Type B pancreatic cell (in vitro differentiated cells): ENCODE data around the gene RPS2. TPM values are rescaled to one million over a fixed set of nuclear protein-coding genes. Genes with fewer than 3 reads are reported as not detected.
A peak's percentile ranks its signal among the peaks of the same experiment; 100 is the strongest.

ENCODE experiments used
- DNase-seq: peaks from one replicate; pipeline ENCODE4 v3.0.0; 2021; ENCODE audit warnings: mixed read lengths; ENCODE audit not compliant: unreplicated experiment; ENCODE audit errors: extremely low spot score
- H3K27ac Mint-ChIP-seq: 2 replicates; pipeline ENCODE4 v1.8.0; 2021; ENCODE audit warnings: mild to moderate bottlenecking, mixed read lengths
- H3K27me3 Mint-ChIP-seq: 2 replicates; pipeline ENCODE4 v1.8.0; 2021; ENCODE audit warnings: mixed read lengths
- H3K36me3 Mint-ChIP-seq: 2 replicates; pipeline ENCODE4 v1.8.0; 2021; ENCODE audit warnings: mixed read lengths
- H3K4me1 Mint-ChIP-seq: one replicate; pipeline ENCODE4 v1.8.0; 2021; ENCODE audit warnings: mixed read lengths; ENCODE audit not compliant: unreplicated experiment
- H3K4me3 Mint-ChIP-seq: 2 replicates; pipeline ENCODE4 v1.8.0; 2021; ENCODE audit warnings: mild to moderate bottlenecking, mixed read lengths
- H3K9me3 Mint-ChIP-seq: 2 replicates; pipeline ENCODE4 v1.8.0; 2021; ENCODE audit warnings: mixed read lengths
- CTCF ChIP-seq: fragments of 200-600 bp; sonication (generic); conservative IDR thresholded peaks from 2 replicates; pipeline ENCODE4 v1.5.0; 2021; ENCODE audit warnings: antibody characterized with exemption, mild to moderate bottlenecking
- total RNA-seq: library from RNA; stranded (reverse); gene quantifications from 2 replicates; pipeline ENCODE4 v1.2.1, GENCODE V29; 2021; ENCODE audit warnings: low replicate concordance

The RPS2 gene
- total RNA-seq, 1 donor from 2014 or later, result 3,035 TPM

DNA sequence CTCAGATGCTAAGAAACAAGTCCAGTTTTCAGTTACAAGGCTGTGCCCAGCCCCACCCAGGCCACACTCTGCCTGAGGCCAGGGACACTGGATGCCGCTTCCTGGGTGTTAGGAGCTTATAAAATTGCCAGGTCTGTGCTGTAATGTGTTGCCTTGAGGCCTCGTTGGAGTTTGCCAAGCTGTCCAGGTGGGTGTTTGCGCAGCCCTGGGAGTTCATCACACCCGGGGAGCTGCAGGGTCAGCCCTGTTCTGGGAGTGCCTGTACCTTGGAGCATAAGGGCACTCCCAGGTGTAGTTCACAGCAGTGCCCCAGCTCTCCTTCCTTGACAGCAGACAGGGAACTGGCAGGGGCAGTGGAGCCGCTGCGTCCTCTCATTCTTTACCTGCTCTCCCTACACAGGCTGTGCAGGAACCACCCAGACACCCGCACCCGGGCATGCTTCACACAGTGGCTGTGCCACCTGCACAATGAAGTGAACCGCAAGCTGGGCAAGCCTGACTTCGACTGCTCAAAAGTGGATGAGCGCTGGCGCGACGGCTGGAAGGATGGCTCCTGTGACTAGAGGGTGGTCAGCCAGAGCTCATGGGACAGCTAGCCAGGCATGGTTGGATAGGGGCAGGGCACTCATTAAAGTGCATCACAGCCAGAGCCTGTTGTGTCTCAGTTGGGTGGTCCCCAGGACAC lies 21.0 kb upstream of the RPS2 start:
- peak overlapping the region; percentile 62 for H3K27ac Mint-ChIP-seq
- H3K4me3 Mint-ChIP-seq, result peak overlapping the region; percentile 89
- peaks cover 4% of the 10 kb centered on the region for H3K36me3 Mint-ChIP-seq
- peaks cover 43% of the 10 kb centered on the region for H3K27me3 Mint-ChIP-seq
- H3K4me1 Mint-ChIP-seq, result peaks cover 11% of the 10 kb centered on the region
- no peaks in the 10 kb centered on the region for H3K9me3 Mint-ChIP-seq
- TF ChIP-seq CTCF, result no peak
- DNase-seq, result no peak

DNA sequence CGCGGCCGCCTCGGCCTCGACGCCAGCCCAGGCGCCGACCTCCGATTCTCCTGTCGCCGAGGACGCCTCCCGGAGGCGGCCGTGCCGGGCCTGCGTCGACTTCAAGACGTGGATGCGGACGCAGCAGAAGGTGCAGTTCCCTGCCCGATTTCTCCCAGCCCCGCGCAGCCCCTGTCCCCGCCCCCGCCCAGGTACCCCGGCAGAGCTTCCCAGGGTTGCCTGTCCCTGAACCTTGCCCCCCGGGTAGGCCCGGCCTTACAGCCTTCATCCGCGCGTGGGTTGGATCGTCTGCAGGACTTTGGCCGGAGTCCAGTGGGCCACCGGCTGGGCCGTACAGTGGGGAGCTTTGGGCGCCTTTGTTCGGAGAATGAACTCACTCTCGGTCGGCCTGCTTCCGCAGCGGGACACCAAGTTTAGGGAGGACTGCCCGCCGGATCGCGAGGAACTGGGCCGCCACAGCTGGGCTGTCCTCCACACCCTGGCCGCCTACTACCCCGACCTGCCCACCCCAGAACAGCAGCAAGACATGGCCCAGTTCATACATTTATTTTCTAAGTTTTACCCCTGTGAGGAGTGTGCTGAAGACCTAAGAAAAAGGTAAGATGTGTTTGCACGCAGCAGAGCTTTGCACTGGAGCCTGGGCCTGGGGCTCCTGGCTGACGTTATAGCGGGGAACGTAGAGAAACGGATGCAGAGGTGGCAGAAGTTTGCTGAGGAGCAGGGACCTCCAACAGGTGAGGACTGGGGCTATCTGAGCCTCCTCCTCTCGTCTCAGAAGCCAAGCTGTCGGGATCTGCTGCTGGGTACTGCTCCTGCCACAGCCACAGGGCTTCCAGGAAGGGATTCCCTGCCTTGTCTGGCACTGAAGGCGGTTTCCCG lies 20.0 kb upstream of the RPS2 start:
- peak overlapping the region; percentile 89 for H3K4me3 Mint-ChIP-seq
- H3K27ac Mint-ChIP-seq, result peak overlapping the region; percentile 62
- TF ChIP-seq CTCF, result no peak
- no peaks in the 10 kb centered on the region for H3K9me3 Mint-ChIP-seq
- peaks cover 11% of the 10 kb centered on the region for H3K4me1 Mint-ChIP-seq
- no peak for DNase-seq
- H3K36me3 Mint-ChIP-seq, result peaks cover 4% of the 10 kb centered on the region
- H3K27me3 Mint-ChIP-seq, result peaks cover 54% of the 10 kb centered on the region

DNA sequence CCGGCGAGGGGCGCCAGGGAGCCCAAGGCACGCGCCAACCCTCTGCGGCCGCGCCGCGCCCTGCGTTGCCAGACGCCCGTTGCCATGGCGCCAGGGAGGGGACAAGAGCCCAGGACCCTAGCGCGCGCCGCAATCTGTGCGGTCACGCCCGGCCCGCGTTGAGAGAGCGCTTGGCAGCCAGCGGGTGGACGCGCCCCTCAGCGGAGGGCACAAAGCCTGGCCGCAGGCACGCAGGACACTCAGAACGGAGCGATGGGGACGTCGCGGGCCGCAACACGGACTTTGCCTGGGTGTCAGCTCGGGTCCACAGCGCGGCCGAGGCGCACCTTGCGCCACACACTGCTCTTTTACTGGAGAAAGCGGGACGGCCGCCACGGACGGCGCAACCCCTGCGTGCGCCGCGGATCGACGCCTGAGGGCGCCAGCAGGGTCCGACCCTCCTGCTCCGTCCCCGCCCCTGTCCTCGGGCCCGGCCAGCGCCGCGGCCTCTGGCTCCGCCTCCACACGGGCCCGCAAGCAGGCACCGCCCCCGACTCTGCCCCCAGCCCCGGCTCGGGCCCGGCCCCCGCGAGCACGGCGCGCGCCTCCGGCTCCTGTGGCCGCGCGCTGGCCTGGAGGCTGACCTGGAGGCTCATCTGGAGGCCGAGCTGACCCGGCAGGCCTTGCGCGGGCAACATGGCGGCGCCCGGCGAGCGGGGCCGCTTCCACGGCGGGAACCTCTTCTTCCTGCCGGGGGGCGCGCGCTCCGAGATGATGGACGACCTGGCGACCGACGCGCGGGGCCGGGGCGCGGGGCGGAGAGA lies 19.1 kb upstream of the RPS2 start, which contains the start of gene GFER:
GFER (plus strand) TSS at position 650 of the 803 bp plus-strand sequence; CDS start at position 676, 26 bp downstream.
- peak within 1 kb of the TSS; percentile 62 for H3K27ac Mint-ChIP-seq

GRCh38 chr16:1982991-1983543 lies 18.4 kb upstream of the RPS2 start:
- Mint-ChIP-seq H3K36me3 (no peaks in the 10 kb centered on the region), H3K27ac (peak overlapping the region; percentile 56), H3K27me3 (peaks cover 44% of the 10 kb centered on the region), H3K9me3 (no peaks in the 10 kb centered on the region), H3K4me3 (peak overlapping the region; percentile 83), H3K4me1 (peaks cover 11% of the 10 kb centered on the region)
- DNase-seq, result no peak
- no peak for TF ChIP-seq CTCF

More for the DNA sequence above, 19.1 kb upstream of the RPS2 start, which contains the start of gene GFER:
- TF ChIP-seq CTCF, result peak; percentile 50
- peaks cover 11% of the 10 kb centered on the region for H3K4me1 Mint-ChIP-seq
- no peaks in the 10 kb centered on the region for H3K9me3 Mint-ChIP-seq
- peak; percentile 97 for DNase-seq
- H3K36me3 Mint-ChIP-seq, result peaks cover 3% of the 10 kb centered on the region
- peak within 1 kb of the TSS; percentile 89 for H3K4me3 Mint-ChIP-seq
- H3K27me3 Mint-ChIP-seq, result peaks cover 49% of the 10 kb centered on the region

DNA sequence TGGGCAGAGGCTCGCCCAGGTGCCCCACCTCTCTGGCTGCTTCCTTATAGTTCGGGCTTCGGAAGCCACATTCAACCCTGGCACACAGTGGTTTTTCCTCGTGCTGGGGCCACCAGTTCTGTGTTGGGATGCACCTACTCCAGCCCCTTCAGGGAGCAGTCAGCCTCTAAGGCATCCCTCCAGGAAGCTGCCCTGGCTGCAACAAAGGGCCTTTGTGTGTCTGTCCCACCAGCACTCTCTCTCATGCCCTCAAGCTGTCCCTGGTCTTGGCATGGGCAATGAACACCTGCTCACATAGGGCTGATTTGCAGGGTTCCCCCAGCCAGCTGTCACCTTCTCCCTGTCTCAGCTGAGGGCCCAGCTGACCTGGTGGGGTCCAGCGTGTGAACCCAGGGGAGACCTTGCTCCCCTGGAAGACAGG lies 17.4 kb upstream of the RPS2 start:
- Mint-ChIP-seq H3K27ac (peak overlapping the region; percentile 56), H3K36me3 (no peaks in the 10 kb centered on the region), H3K27me3 (peaks cover 41% of the 10 kb centered on the region), H3K4me1 (peaks cover 11% of the 10 kb centered on the region), H3K4me3 (no peak overlapping the region), H3K9me3 (no peaks in the 10 kb centered on the region)
- DNase-seq, result no peak
- no peak for TF ChIP-seq CTCF
